ENCODE results near the gene HSPA9. TPM values are rescaled to one million over a fixed set of nuclear protein-coding genes. Genes with fewer than 3 reads are reported as not detected.

HSPA9 gene
- total and polyA plus RNA-seq, 7 donors: 289 to 718 (median 483) TPM

GRCh38 chr5:138597661-138598400 lies 22.6 kb upstream of the HSPA9 start:
- DNase-seq: no peak
- no peak for ATAC-seq
- no peaks in the 10 kb centered on the region for H3K4me1 ChIP-seq
- no peak overlapping the region for H3K4me3 ChIP-seq
- intact Hi-C loops (cut with DNase I): loop anchor here (10.0 kb wide), 1 partner anchor 127 kb away; no protein-coding TSS in a partner anchor
- no peaks in the 10 kb centered on the region for H3K27me3 ChIP-seq (ENCODE audit: insufficient read depth in 3 of 3, low read length in 2 of 3)
- H3K36me3 ChIP-seq (ENCODE audit: insufficient read depth in 1 of 2, low read depth in 1 of 2): no peaks in the 10 kb centered on the region
- WGBS, 3 donors: 85 to 87% (median 86%) methylated on average over 9 of the region's 9 CpGs
- H3K27ac ChIP-seq: no peak overlapping the region
- TF ChIP-seq CTCF (IDR thresholded peaks at IDR 0.05): no peak
- no peaks in the 10 kb centered on the region for H3K9me3 ChIP-seq

- no peak for TF ChIP-seq CTCF (IDR thresholded peaks at IDR 0.05)
- Histone ChIP-seq H3K4me1 (no peaks in the 10 kb centered on the region), H3K9me3 (no peaks in the 10 kb centered on the region), H3K36me3 (ENCODE audit: insufficient read depth in 1 of 2, low read depth in 1 of 2) (no peaks in the 10 kb centered on the region), H3K27ac (no peak overlapping the region), H3K4me3 (no peak overlapping the region), H3K27me3 (ENCODE audit: insufficient read depth in 3 of 3, low read length in 2 of 3) (no peaks in the 10 kb centered on the region)
- DNase-seq: no peak
- 75 to 86% (median 82%) methylated on average over 6 of the region's 6 CpGs for WGBS, 3 donors
- ATAC-seq: no peak
- intact Hi-C loops (cut with DNase I): loop anchor here (10.0 kb wide), 1 partner anchor 129 kb away; no protein-coding TSS in a partner anchor
Observed at GRCh38 chr5:138596105-138596881, 21.1 kb upstream of the HSPA9 start.

- Histone ChIP-seq H3K4me3 (no peak overlapping the region), H3K36me3 (ENCODE audit: insufficient read depth in 1 of 2, low read depth in 1 of 2) (no peaks in the 10 kb centered on the region), H3K27ac (no peak overlapping the region), H3K27me3 (ENCODE audit: insufficient read depth in 3 of 3, low read length in 2 of 3) (no peaks in the 10 kb centered on the region), H3K9me3 (no peaks in the 10 kb centered on the region), H3K4me1 (no peaks in the 10 kb centered on the region)
- intact Hi-C loops (cut with DNase I): loop anchor here (10.0 kb wide), 1 partner anchor 130 kb away; no protein-coding TSS in a partner anchor
- no peak for ATAC-seq
- TF ChIP-seq CTCF (IDR thresholded peaks at IDR 0.05): no peak
- DNase-seq: no peak
- WGBS, 3 donors: 86 to 93% (median 91%) methylated on average over 4 of the region's 4 CpGs
Observed at GRCh38 chr5:138595180-138595795, 20.1 kb upstream of the HSPA9 start.

- no peaks in the 10 kb centered on the region for H3K4me1 ChIP-seq
- DNase-seq: no peak
- no peaks in the 10 kb centered on the region for H3K27me3 ChIP-seq (ENCODE audit: insufficient read depth in 3 of 3, low read length in 2 of 3)
- H3K9me3 ChIP-seq: no peaks in the 10 kb centered on the region
- H3K4me3 ChIP-seq: no peak overlapping the region
- WGBS, 3 donors: 92 to 97% (median 96%) methylated on average over 4 of the region's 4 CpGs
- ATAC-seq: no peak
- intact Hi-C loops (cut with DNase I): loop anchor here (10.0 kb wide), 1 partner anchor 130 kb away; no protein-coding TSS in a partner anchor
- no peak overlapping the region for H3K27ac ChIP-seq
- H3K36me3 ChIP-seq (ENCODE audit: insufficient read depth in 1 of 2, low read depth in 1 of 2): no peaks in the 10 kb centered on the region
- no peak for TF ChIP-seq CTCF (IDR thresholded peaks at IDR 0.05)
Observed at GRCh38 chr5:138594305-138595058, 19.3 kb upstream of the HSPA9 start.
